ENCODE data around the gene EP400.

DNA sequence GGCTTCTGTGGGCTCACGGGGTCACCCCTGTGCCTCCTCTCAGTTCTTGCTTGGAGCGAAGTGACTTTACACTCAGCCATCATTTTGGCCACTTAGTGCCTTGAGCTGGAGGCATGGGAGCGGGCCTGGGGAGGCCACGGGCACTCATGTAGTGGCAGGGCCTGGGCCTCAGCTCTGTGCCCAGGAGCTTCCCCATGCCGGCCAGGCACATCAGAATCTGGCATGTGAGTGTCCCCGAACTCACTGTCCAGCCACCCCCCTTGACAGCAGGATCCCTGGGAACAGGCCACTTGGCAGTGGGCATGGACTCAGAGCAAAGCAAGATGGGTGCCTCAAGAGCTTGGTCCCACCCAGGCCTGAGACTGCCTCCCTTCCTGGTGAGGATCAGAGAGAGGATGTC lies 164.9 kb downstream of the EP400 start:
- TF ChIP-seq, protein P1, sequence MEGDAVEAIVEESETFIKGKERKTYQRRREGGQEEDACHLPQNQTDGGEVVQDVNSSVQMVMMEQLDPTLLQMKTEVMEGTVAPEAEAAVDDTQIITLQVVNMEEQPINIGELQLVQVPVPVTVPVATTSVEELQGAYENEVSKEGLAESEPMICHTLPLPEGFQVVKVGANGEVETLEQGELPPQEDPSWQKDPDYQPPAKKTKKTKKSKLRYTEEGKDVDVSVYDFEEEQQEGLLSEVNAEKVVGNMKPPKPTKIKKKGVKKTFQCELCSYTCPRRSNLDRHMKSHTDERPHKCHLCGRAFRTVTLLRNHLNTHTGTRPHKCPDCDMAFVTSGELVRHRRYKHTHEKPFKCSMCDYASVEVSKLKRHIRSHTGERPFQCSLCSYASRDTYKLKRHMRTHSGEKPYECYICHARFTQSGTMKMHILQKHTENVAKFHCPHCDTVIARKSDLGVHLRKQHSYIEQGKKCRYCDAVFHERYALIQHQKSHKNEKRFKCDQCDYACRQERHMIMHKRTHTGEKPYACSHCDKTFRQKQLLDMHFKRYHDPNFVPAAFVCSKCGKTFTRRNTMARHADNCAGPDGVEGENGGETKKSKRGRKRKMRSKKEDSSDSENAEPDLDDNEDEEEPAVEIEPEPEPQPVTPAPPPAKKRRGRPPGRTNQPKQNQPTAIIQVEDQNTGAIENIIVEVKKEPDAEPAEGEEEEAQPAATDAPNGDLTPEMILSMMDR (IDR thresholded peaks at IDR 0.05; ENCODE audit: low read depth, low read length): no peak
- no peak for TF ChIP-seq EZH2phosphoT487 (IDR thresholded peaks at IDR 0.05; ENCODE audit: low read depth)

Data from OCI-LY3 (cell line).